Mesendoderm (in vitro differentiated cells): Measurements from ENCODE around the gene PPP3R1.
"Not testable (repeated sequence)": the region's sequence is repeated elsewhere in the genome, so short reads cannot be mapped to it uniquely, and the experiment has no call there.

Source experiments
- DNase-seq: peaks from one replicate; pipeline ENCODE4 v3.0.0; 2013
- H2AK5ac ChIP-seq: 2 replicates; pipeline ENCODE4 v1.6.1; 2013; ENCODE audit warnings: low read length, inconsistent platforms
- H2BK120ac ChIP-seq: 2 replicates; pipeline ENCODE4 v1.6.1; 2013; ENCODE audit warnings: low read depth, mild to moderate bottlenecking, low read length, moderate library complexity, mixed read lengths
- H2BK15ac ChIP-seq: replicated peaks from 2 replicates; pipeline ENCODE4 v1.6.1; 2013; ENCODE audit warnings: low read depth, mild to moderate bottlenecking, moderate library complexity
- H2BK5ac ChIP-seq: 2 replicates; pipeline ENCODE4 v1.6.1; 2013; ENCODE audit warnings: low read length, inconsistent platforms
- H3K18ac ChIP-seq: 2 replicates; pipeline ENCODE4 v1.6.1; 2013; ENCODE audit warnings: mild to moderate bottlenecking, low read length, mixed read lengths
- H3K23ac ChIP-seq: one replicate; pipeline ENCODE4 v1.6.1; 2013; ENCODE audit warnings: low read length
- H3K27ac ChIP-seq: 2 replicates; pipeline ENCODE4 v1.5.1; 2013; ENCODE audit warnings: low read depth, mild to moderate bottlenecking, inconsistent platforms, low read length, moderate library complexity
- H3K27me3 ChIP-seq: 2 replicates; pipeline ENCODE4 v1.6.1; 2013; ENCODE audit warnings: low read length, control low read depth, mild to moderate bottlenecking, inconsistent platforms; ENCODE audit not compliant: insufficient read depth, poor library complexity
- H3K36me3 ChIP-seq: 2 replicates; pipeline ENCODE4 v1.6.1; 2013; ENCODE audit warnings: low read length, inconsistent platforms; ENCODE audit not compliant: control insufficient read depth, insufficient read depth
- H3K4ac ChIP-seq: one replicate; pipeline ENCODE4 v1.6.1; 2013; ENCODE audit warnings: low read depth, mild to moderate bottlenecking, low read length, moderate library complexity
- H3K4me1 ChIP-seq: 2 replicates; pipeline ENCODE4 v1.6.1; 2013; ENCODE audit warnings: low read depth, low read length, inconsistent platforms; ENCODE audit not compliant: control insufficient read depth
- H3K4me2 ChIP-seq: 2 replicates; pipeline ENCODE4 v1.6.1; 2013; ENCODE audit warnings: low read length
- H3K4me3 ChIP-seq: 2 replicates; pipeline ENCODE4 v1.5.1; 2013; ENCODE audit warnings: mild to moderate bottlenecking, low read length
- H3K56ac ChIP-seq: one replicate; pipeline ENCODE4 v1.6.1; 2013; ENCODE audit warnings: low read length
- H3K79me1 ChIP-seq: 2 replicates; pipeline ENCODE4 v1.6.1; 2013; ENCODE audit warnings: low read length, inconsistent platforms
- H3K79me2 ChIP-seq: 2 replicates; pipeline ENCODE4 v1.6.1; 2013; ENCODE audit warnings: mild to moderate bottlenecking, low read length; ENCODE audit not compliant: control insufficient read depth, insufficient read depth
- H3K9ac ChIP-seq: 2 replicates; pipeline ENCODE4 v1.6.1; 2013; ENCODE audit warnings: low read length, inconsistent platforms
- H4K5ac ChIP-seq: one replicate; pipeline ENCODE4 v1.6.1; 2013; ENCODE audit warnings: low read length
- H4K8ac ChIP-seq: one replicate; pipeline ENCODE4 v1.6.1; 2013; ENCODE audit warnings: low read depth, mild to moderate bottlenecking, control low read depth, low read length, moderate library complexity
- WGBS: extraction: QIAGEN DNeasy Blood & Tissue Kit; methylation state at CpG from one replicate; pipeline ENCODE4 v1.1.7; 2013; ENCODE audit warnings: low lambda C conversion rate, missing lambda C conversion rate; ENCODE audit not compliant: insufficient coverage; ENCODE audit errors: extremely low coverage; 5-methylcytosine and 5-hydroxymethylcytosine counted together

The PPP3R1 gene

GRCh38 chr2:68178954-68179627, 73.2 kb downstream of the PPP3R1 start:
- Histone ChIP-seq H3K9ac (no peak overlapping the region), H2BK120ac (no peak overlapping the region), H3K4ac (no peak overlapping the region), H3K56ac (no peak overlapping the region), H4K5ac (no peak overlapping the region), H3K36me3 (peaks cover 1% of the 10 kb centered on the region), H3K79me2 (no peaks in the 10 kb centered on the region), H3K27ac (no peak overlapping the region), H3K18ac (no peak overlapping the region), H2BK5ac (no peak overlapping the region), H4K8ac (no peak overlapping the region), H2AK5ac (no peak overlapping the region), H3K4me3 (no peak overlapping the region), H3K27me3 (no peaks in the 10 kb centered on the region), H2BK15ac (no peak overlapping the region), H3K23ac (no peak overlapping the region), H3K4me2 (no peak overlapping the region), H3K79me1 (peaks cover 4% of the 10 kb centered on the region), H3K4me1 (no peaks in the 10 kb centered on the region)
- no CpG with 5 or more reads among the region's 4 CpGs for WGBS
- no peak for DNase-seq

GRCh38 chr2:68178432-68178831, 73.9 kb downstream of the PPP3R1 start:
- H4K8ac ChIP-seq = no peak overlapping the region
- H2AK5ac ChIP-seq = no peak overlapping the region
- H3K36me3 ChIP-seq = no peaks in the 10 kb centered on the region
- no peaks in the 10 kb centered on the region for H3K27me3 ChIP-seq
- no peak overlapping the region for H2BK5ac ChIP-seq
- H3K79me2 ChIP-seq = no peaks in the 10 kb centered on the region
- no peaks in the 10 kb centered on the region for H3K79me1 ChIP-seq
- no peak overlapping the region for H3K4me2 ChIP-seq
- no peaks in the 10 kb centered on the region for H3K4me1 ChIP-seq
- no peak overlapping the region for H4K5ac ChIP-seq
- WGBS = no CpG with 5 or more reads among the region's 3 CpGs
- H3K4me3 ChIP-seq = no peak overlapping the region
- no peak overlapping the region for H3K27ac ChIP-seq
- no peak overlapping the region for H3K9ac ChIP-seq
- no peak overlapping the region for H3K23ac ChIP-seq
- H2BK15ac ChIP-seq = no peak overlapping the region
- no peak overlapping the region for H3K56ac ChIP-seq
- no peak for DNase-seq
- H2BK120ac ChIP-seq = no peak overlapping the region
- H3K4ac ChIP-seq = no peak overlapping the region
- H3K18ac ChIP-seq = no peak overlapping the region

GRCh38 chr2:68177541-68177940, 74.8 kb downstream of the PPP3R1 start:
- H3K4me2 ChIP-seq = no peak overlapping the region
- no peak overlapping the region for H3K18ac ChIP-seq
- WGBS = no CpG with 5 or more reads among the region's 2 CpGs
- no peak overlapping the region for H2AK5ac ChIP-seq
- H3K4me3 ChIP-seq = no peak overlapping the region
- no peaks in the 10 kb centered on the region for H3K79me2 ChIP-seq
- H3K79me1 ChIP-seq = no peaks in the 10 kb centered on the region
- DNase-seq = no peak
- no peak overlapping the region for H3K23ac ChIP-seq
- no peak overlapping the region for H2BK5ac ChIP-seq
- H3K27ac ChIP-seq = no peak overlapping the region
- no peak overlapping the region for H3K56ac ChIP-seq
- H4K5ac ChIP-seq = no peak overlapping the region
- H3K27me3 ChIP-seq = no peaks in the 10 kb centered on the region
- no peak overlapping the region for H3K4ac ChIP-seq
- H3K36me3 ChIP-seq = no peaks in the 10 kb centered on the region
- H2BK120ac ChIP-seq = no peak overlapping the region
- H3K4me1 ChIP-seq = no peaks in the 10 kb centered on the region
- H3K9ac ChIP-seq = no peak overlapping the region
- no peak overlapping the region for H4K8ac ChIP-seq
- H2BK15ac ChIP-seq = no peak overlapping the region

DNA sequence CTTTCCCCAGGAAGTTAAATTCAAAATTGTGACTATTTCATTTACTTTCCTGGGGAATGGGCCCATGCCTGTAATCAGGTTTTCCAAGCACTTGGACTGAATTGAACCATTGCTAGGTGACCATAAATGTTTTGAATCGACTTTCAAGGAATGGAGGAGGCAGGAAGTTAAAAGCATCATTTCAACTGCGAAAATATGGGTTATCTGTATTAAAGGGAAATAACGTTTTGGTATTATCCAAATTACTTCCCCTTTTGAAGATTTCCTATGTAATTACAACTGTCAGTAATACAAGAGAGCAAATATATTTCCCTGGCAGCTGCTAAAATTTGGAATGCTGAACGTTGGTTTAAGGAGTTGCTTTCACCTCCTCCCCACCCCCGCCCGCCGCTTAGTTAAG, 75.7 kb downstream of the PPP3R1 start:
- H3K18ac ChIP-seq = no peak overlapping the region
- no peak overlapping the region for H3K4ac ChIP-seq
- no peak overlapping the region for H4K8ac ChIP-seq
- H2AK5ac ChIP-seq = no peak overlapping the region
- DNase-seq = no peak
- H3K27me3 ChIP-seq = no peaks in the 10 kb centered on the region
- no peaks in the 10 kb centered on the region for H3K79me2 ChIP-seq
- no peak overlapping the region for H3K9ac ChIP-seq
- H4K5ac ChIP-seq = no peak overlapping the region
- no peak overlapping the region for H2BK5ac ChIP-seq
- no peak overlapping the region for H2BK15ac ChIP-seq
- no peak overlapping the region for H3K4me3 ChIP-seq
- no peak overlapping the region for H3K56ac ChIP-seq
- H2BK120ac ChIP-seq = no peak overlapping the region
- H3K36me3 ChIP-seq = no peaks in the 10 kb centered on the region
- H3K79me1 ChIP-seq = no peaks in the 10 kb centered on the region
- H3K4me1 ChIP-seq = no peaks in the 10 kb centered on the region
- H3K4me2 ChIP-seq = no peak overlapping the region
- H3K27ac ChIP-seq = no peak overlapping the region
- no CpG with 5 or more reads among the region's 7 CpGs for WGBS
- H3K23ac ChIP-seq = no peak overlapping the region

DNA sequence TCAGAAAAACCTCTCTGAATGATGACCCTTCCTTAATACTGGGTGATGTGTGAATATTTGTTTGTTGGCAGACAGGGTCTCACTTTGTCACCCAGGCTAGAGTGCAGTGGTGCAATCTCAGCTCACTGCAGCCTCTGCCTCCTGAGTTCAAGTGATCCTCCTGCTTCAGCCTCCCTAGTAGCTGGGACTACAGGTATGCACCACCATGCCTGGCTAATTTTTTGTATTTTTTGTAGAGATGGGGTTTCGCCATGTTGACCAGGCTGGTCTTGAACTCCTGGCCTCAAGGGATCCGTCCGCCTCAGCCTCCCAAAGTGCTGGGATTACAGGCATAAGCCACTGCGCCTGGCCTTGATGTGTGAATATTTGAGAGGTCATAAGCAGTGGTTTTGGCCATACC, 77.1 kb downstream of the PPP3R1 start:
- H2BK5ac ChIP-seq, H3K9ac ChIP-seq, H3K4me2 ChIP-seq, H3K4ac ChIP-seq, DNase-seq, H3K27ac ChIP-seq, H3K23ac ChIP-seq, H3K27me3 ChIP-seq, H2BK15ac ChIP-seq, H4K8ac ChIP-seq, H3K36me3 ChIP-seq, H3K79me1 ChIP-seq, H3K18ac ChIP-seq, H3K4me3 ChIP-seq, H3K56ac ChIP-seq, H3K79me2 ChIP-seq, H3K4me1 ChIP-seq, H2AK5ac ChIP-seq, H2BK120ac ChIP-seq, H4K5ac ChIP-seq: not testable (repeated sequence)
- WGBS = no CpG with 5 or more reads among the region's 4 CpGs
